Colonic mucosa (tissue), 4 donors: ENCODE results near the gene TACC2. TPM values are rescaled to one million over a fixed set of nuclear protein-coding genes. Genes with fewer than 3 reads are reported as not detected.

Experiments
- DNase-seq: peaks from one replicate; pipeline ENCODE4 v3.0.0-alpha.2; 2020
- H3K27ac ChIP-seq: fragments of 200-600 bp; one replicate; pipeline ENCODE4 v1.8.0; 2021
- H3K27me3 ChIP-seq: fragments of 200-600 bp; one replicate; pipeline ENCODE4 v1.8.0; 2021
- H3K36me3 ChIP-seq: fragments of 200-600 bp; one replicate; pipeline ENCODE4 v1.8.0; 2021
- H3K4me1 ChIP-seq: fragments of 200-600 bp; one replicate; pipeline ENCODE4 v1.8.0; 2021; ENCODE audit warnings: mild to moderate bottlenecking
- H3K4me3 ChIP-seq: fragments of 200-600 bp; one replicate; pipeline ENCODE4 v1.8.0; 2021
- H3K9ac ChIP-seq, 2 donors: one replicate each; pipeline ENCODE4 v1.7.0; 2013; ENCODE audit warnings: control low read depth in 2 of 2, low read depth in 2 of 2, low read length in 2 of 2
- H3K9me3 ChIP-seq: fragments of 200-600 bp; one replicate; pipeline ENCODE4 v1.8.0; 2021
- intact Hi-C: fragments of 100-400 bp; cut with DNase I; formaldehyde crosslinking; loops from one replicate; pipeline ENCODE4 v1.14.1; 2022
- total RNA-seq, 2 donors: library from RNA; stranded (reverse); fragmentation: NEBNext Ultra II Directional in 1 of 2; extraction: Animal tissue kit (Norgen Biotek cat#: 25700) in 1 of 2; gene quantifications; one replicate each; pipeline ENCODE4 v1.2.1, GENCODE V29; 2021
- TF ChIP-seq, protein P1 (sequence below): fragments of 200-600 bp; IDR thresholded peaks from one replicate; pipeline ENCODE4 v1.8.0; 2022; ENCODE audit warnings: antibody characterized with exemption, mild to moderate bottlenecking
- donor health status: healthy.
- donor health status: DM: no; HTN: no; CAD: no.
- donor health status: DM: no; HTN: no; CAD: no.

Gene TACC2
- total RNA-seq, 2 donors from 2014 or later: 90.0 to 93.2 TPM

DNA sequence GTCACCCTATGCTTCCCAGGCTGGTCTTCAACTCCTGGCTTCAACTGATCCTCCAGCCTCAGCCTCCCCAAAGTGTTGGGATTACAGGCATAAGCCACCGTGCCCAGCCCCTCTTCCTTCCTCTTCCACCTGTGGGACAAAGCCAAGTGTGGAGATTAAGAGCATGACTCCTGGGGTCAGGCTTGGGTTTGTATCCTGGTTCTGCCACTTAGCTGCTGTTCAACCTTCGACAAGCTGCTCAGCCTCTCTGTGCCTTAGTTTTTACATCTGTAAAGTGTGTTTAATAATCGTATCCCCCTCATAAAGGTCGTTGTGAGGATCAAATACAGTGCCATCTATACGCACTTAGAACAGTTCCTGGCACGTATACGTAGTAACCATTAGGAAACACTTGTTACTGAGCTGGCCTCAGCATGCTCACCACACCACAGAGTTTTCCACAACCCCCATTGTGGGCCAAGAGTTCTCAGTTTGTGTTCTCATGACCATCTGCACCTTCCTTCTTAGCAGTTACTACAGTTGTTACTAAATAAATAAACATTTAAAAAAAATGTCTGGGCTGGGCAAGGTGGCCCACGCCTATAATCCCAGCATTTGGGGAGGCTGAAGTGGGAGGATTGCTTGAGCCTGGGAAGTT is 141.6 kb downstream of the TACC2 start:
- no peak overlapping the region for H3K9ac ChIP-seq
- intact Hi-C loops: no loop called here
- no peak overlapping the region for H3K27ac ChIP-seq
- no peak for DNase-seq
- H3K36me3 ChIP-seq: no peaks in the 10 kb centered on the region
- H3K4me1 ChIP-seq: peaks cover 5% of the 10 kb centered on the region
- TF ChIP-seq, protein P1, sequence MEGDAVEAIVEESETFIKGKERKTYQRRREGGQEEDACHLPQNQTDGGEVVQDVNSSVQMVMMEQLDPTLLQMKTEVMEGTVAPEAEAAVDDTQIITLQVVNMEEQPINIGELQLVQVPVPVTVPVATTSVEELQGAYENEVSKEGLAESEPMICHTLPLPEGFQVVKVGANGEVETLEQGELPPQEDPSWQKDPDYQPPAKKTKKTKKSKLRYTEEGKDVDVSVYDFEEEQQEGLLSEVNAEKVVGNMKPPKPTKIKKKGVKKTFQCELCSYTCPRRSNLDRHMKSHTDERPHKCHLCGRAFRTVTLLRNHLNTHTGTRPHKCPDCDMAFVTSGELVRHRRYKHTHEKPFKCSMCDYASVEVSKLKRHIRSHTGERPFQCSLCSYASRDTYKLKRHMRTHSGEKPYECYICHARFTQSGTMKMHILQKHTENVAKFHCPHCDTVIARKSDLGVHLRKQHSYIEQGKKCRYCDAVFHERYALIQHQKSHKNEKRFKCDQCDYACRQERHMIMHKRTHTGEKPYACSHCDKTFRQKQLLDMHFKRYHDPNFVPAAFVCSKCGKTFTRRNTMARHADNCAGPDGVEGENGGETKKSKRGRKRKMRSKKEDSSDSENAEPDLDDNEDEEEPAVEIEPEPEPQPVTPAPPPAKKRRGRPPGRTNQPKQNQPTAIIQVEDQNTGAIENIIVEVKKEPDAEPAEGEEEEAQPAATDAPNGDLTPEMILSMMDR: no peak
- no peak overlapping the region for H3K4me3 ChIP-seq
- H3K27me3 ChIP-seq: no peaks in the 10 kb centered on the region
- no peaks in the 10 kb centered on the region for H3K9me3 ChIP-seq

GRCh38 chr10:122132331-122132755 is 143.4 kb downstream of the TACC2 start:
- H3K27ac ChIP-seq: no peak overlapping the region
- TF ChIP-seq, protein P1: no peak
- H3K9ac ChIP-seq: no peak overlapping the region
- H3K4me3 ChIP-seq: no peak overlapping the region
- intact Hi-C loops: no loop called here
- H3K4me1 ChIP-seq: no peaks in the 10 kb centered on the region
- no peaks in the 10 kb centered on the region for H3K27me3 ChIP-seq
- DNase-seq: no peak
- no peaks in the 10 kb centered on the region for H3K9me3 ChIP-seq
- H3K36me3 ChIP-seq: no peaks in the 10 kb centered on the region

GRCh38 chr10:122132882-122133565 is 144.1 kb downstream of the TACC2 start:
- TF ChIP-seq, protein P1: no peak
- H3K4me1 ChIP-seq: no peaks in the 10 kb centered on the region
- no peak overlapping the region for H3K9ac ChIP-seq
- no peak for DNase-seq
- no peak overlapping the region for H3K4me3 ChIP-seq
- intact Hi-C loops: no loop called here
- H3K9me3 ChIP-seq: no peaks in the 10 kb centered on the region
- H3K36me3 ChIP-seq: no peaks in the 10 kb centered on the region
- H3K27me3 ChIP-seq: no peaks in the 10 kb centered on the region
- H3K27ac ChIP-seq: no peak overlapping the region

GRCh38 chr10:122135251-122136025 is 146.5 kb downstream of the TACC2 start:
- TF ChIP-seq, protein P1: no peak
- DNase-seq: no peak
- no peak overlapping the region for H3K4me3 ChIP-seq
- H3K9ac ChIP-seq: no peak overlapping the region
- no peaks in the 10 kb centered on the region for H3K9me3 ChIP-seq
- H3K27me3 ChIP-seq: no peaks in the 10 kb centered on the region
- no peak overlapping the region for H3K27ac ChIP-seq
- H3K4me1 ChIP-seq: no peaks in the 10 kb centered on the region
- intact Hi-C loops: no loop called here
- no peaks in the 10 kb centered on the region for H3K36me3 ChIP-seq

- H3K4me3 ChIP-seq: no peak overlapping the region
- H3K4me1 ChIP-seq: no peaks in the 10 kb centered on the region
- H3K36me3 ChIP-seq: no peaks in the 10 kb centered on the region
- TF ChIP-seq, protein P1: no peak
- no peaks in the 10 kb centered on the region for H3K27me3 ChIP-seq
- H3K9ac ChIP-seq: no peak overlapping the region
- H3K27ac ChIP-seq: no peak overlapping the region
- intact Hi-C loops: no loop called here
- no peak for DNase-seq
- H3K9me3 ChIP-seq: no peaks in the 10 kb centered on the region
Measured at GRCh38 chr10:122138831-122139625, 150.1 kb downstream of the TACC2 start.
